ENCODE measurements around the gene SAE1.

Gene SAE1

GRCh38 chr19:47228937-47229675 lies 98.5 kb downstream of the SAE1 start:
- DNase-seq (ENCODE audit: low spot score in 2 of 2) = peak in 1 of 2 experiments; percentile 47
- Histone ChIP-seq H3K36me3 (replicated peaks) (peaks cover 5% of the 10 kb centered on the region), H3K4me1 (peaks cover 30% of the 10 kb centered on the region), H3K27me3 (ENCODE audit: low read depth) (no peaks in the 10 kb centered on the region), H3K9me3 (no peaks in the 10 kb centered on the region; the same call in 1 of the 2 replicates), H3K4me3 (peak overlapping the region; percentile 83)
- in situ Hi-C loops (cut with MboI; ENCODE audit: low sequenced_read_pairs) = no loop called here

DNA sequence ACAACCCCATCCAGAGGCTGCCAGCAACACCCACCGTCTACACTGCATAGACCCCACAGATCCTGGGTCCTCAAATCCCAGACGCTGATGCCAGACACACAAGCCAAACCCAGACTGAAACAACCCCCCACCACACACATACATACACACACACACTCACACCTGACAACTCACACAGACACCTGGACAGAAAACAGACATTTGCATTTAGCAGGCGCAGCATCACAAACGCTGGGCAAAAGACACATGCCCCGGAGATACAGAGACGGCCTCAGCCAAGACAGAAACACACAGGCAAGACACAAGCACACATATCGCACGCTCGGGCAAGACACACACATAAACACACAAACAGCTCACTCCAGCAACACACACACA lies 99.0 kb downstream of the SAE1 start:
- in situ Hi-C loops (cut with MboI; ENCODE audit: low sequenced_read_pairs) = no loop called here
- peaks cover 30% of the 10 kb centered on the region for H3K4me1 ChIP-seq
- DNase-seq (ENCODE audit: low spot score in 2 of 2) = peak in 1 of 2 experiments; percentile 42

GRCh38 chr19:47230054-47230920 lies 99.7 kb downstream of the SAE1 start:
- Histone ChIP-seq H3K4me3 (peak overlapping the region; percentile 83), H3K27me3 (ENCODE audit: low read depth) (no peaks in the 10 kb centered on the region), H3K4me1 (peaks cover 30% of the 10 kb centered on the region), H3K9me3 (no peaks in the 10 kb centered on the region), H3K36me3 (replicated peaks) (peaks cover 5% of the 10 kb centered on the region)
- in situ Hi-C loops (cut with MboI; ENCODE audit: low sequenced_read_pairs) = no loop called here
- peak in 1 of 2 experiments; percentile 79 for DNase-seq (ENCODE audit: low spot score in 2 of 2)

More for the DNA sequence above, 99.0 kb downstream of the SAE1 start:
- H3K9me3 ChIP-seq = no peaks in the 10 kb centered on the region; the same call in 1 of the 2 replicates
- H3K27me3 ChIP-seq (ENCODE audit: low read depth) = no peaks in the 10 kb centered on the region
- H3K4me3 ChIP-seq = peak overlapping the region; percentile 83
- peaks cover 5% of the 10 kb centered on the region for H3K36me3 ChIP-seq (replicated peaks)

DNA sequence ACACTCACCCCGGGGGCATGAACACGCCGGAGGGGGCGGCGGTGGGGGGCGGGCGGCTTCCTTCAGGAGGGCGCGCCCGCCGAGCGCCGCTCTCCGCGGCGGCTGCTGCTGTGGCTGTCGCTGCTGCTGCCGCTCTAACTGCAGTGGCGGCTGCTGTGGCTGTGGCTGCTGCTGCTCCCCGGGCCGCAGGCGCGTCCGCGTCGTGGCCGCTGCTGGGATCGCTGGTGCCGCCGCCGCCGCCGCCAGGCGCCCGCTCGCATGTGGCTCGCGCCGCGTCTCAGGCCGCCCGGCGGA lies 100.2 kb downstream of the SAE1 start, which contains the start of gene BBC3:
Gene BBC3 (minus strand): TSS at position 279 of the 294 bp plus-strand sequence. CDS start 2,768 bp downstream, outside the sequence.
- H3K9me3 ChIP-seq = no peaks in the 10 kb centered on the region
- peaks cover 26% of the 10 kb centered on the region for H3K4me1 ChIP-seq
- no peaks in the 10 kb centered on the region for H3K27me3 ChIP-seq (ENCODE audit: low read depth)
- peak within 1 kb of the TSS; percentile 83 for H3K4me3 ChIP-seq
- H3K36me3 ChIP-seq (replicated peaks) = no peaks in the 10 kb centered on the region
- in situ Hi-C loops (cut with MboI; ENCODE audit: low sequenced_read_pairs) = no loop called here
- DNase-seq (ENCODE audit: low spot score in 2 of 2) = no peak

DNA sequence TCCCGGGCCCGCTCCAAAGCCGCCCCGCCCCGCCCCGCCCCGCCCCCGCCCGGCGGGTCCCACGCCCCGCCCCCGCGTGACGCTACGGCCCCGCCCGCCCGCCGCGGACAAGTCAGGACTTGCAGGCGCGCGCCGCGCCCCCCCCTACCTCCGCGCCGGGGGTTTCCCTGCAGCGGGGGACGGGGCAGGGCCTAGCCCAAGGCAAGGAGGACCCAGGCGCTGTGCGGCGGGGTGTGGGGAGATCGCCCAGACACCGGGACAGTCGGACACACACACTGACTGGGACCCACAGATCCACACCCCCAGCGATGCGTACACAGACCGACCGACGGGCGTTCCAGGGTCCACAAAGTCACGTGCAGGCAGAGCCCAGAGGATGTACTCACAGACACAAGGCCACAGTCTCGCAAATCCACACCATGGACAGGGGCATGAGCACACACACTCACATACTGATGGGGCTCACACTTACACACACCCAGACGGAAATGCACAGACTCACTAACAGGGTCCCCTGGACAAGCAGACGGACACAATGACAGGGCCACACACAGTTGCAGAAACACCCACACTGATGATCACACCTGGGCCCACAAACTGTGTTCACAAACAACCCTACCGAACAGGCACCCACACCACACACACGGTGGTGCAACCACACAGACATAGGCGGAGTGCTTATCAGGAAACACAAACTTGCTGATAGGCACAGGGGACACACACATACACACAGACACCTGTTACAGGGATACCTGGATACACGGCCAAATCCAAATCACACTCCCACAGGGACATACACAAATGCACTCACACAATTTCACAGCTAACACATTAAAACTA lies 100.8 kb downstream of the SAE1 start:
- H3K36me3 ChIP-seq (replicated peaks) = no peaks in the 10 kb centered on the region
- no peaks in the 10 kb centered on the region for H3K9me3 ChIP-seq
- no peaks in the 10 kb centered on the region for H3K27me3 ChIP-seq (ENCODE audit: low read depth)
- DNase-seq (ENCODE audit: low spot score in 2 of 2) = peak; percentile 67 to 94
- peak overlapping the region; percentile 23 for H3K4me3 ChIP-seq
- H3K4me1 ChIP-seq = peaks cover 23% of the 10 kb centered on the region
- in situ Hi-C loops (cut with MboI; ENCODE audit: low sequenced_read_pairs) = no loop called here

GRCh38 chr19:47232422-47233211 lies 102.0 kb downstream of the SAE1 start:
- in situ Hi-C loops (cut with MboI; ENCODE audit: low sequenced_read_pairs) = no loop called here
- Histone ChIP-seq H3K4me1 (peaks cover 11% of the 10 kb centered on the region), H3K4me3 (no peak overlapping the region), H3K27me3 (ENCODE audit: low read depth) (no peaks in the 10 kb centered on the region), H3K36me3 (replicated peaks) (no peaks in the 10 kb centered on the region), H3K9me3 (no peaks in the 10 kb centered on the region)
- no peak for DNase-seq (ENCODE audit: low spot score in 2 of 2)

DNA sequence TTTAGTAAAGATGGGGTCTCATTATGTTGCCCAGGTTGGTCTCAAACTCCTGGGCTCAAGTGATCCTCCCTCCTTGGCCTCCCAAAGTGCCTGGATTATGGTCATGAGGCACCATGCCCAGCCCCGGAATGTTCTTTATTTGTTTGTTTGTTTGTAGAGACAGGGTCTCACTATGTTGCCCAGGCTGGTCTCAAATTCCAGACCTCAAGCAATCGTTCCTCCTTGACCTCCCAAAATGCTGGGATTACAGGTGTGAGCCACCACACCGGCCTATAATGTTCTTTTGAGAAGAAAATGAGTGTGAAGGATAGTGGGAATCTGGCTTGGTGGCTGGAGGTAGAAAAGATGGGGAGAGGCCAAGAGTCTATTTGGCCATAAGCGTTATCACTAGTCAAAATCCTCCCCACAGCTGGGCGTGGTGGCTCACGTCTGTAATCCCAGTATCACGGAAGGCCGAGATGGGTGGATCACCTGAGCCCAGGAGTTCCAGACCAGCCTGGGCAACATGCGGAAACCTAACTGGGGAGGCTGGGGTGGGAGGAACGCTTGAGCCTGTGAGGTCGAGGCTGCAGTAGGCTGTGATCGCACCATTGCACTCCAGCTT lies 105.5 kb downstream of the SAE1 start:
- Histone ChIP-seq H3K36me3 (replicated peaks) (no peaks in the 10 kb centered on the region), H3K9me3 (no peaks in the 10 kb centered on the region), H3K4me1 (peaks cover 6% of the 10 kb centered on the region), H3K4me3 (no peak overlapping the region), H3K27me3 (ENCODE audit: low read depth) (no peaks in the 10 kb centered on the region)
- in situ Hi-C loops (cut with MboI; ENCODE audit: low sequenced_read_pairs) = no loop called here
- DNase-seq (ENCODE audit: low spot score in 2 of 2) = no peak

DNA sequence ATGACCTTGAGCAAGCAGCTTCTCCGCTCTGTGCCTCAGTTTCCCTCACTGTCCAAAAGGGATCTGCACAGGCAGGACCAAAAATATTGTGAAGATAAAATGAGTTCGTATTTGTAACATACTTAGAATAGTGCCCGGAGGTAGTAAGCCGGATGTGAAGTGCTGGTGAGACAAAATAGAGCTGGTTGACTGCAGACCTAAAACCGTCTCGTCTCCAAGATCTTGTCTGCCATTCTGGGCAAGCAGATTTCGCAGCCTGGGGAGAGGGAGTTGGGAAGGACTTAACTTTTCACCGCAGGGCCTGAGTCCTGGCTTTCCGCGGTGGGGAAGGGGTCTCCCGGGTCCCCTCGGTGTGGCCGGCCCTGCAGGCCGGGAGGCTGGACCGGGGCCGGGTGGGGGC lies 108.5 kb downstream of the SAE1 start:
- DNase-seq (ENCODE audit: low spot score in 2 of 2) = no peak
- no peaks in the 10 kb centered on the region for H3K27me3 ChIP-seq (ENCODE audit: low read depth)
- H3K36me3 ChIP-seq (replicated peaks) = no peaks in the 10 kb centered on the region; the same call in 1 of the 2 replicates
- H3K4me1 ChIP-seq = peaks cover 11% of the 10 kb centered on the region
- no peak overlapping the region for H3K4me3 ChIP-seq
- no peaks in the 10 kb centered on the region for H3K9me3 ChIP-seq
- in situ Hi-C loops (cut with MboI; ENCODE audit: low sequenced_read_pairs) = no loop called here

- Histone ChIP-seq H3K27me3 (ENCODE audit: low read depth) (no peaks in the 10 kb centered on the region), H3K9me3 (no peaks in the 10 kb centered on the region), H3K4me3 (no peak overlapping the region), H3K4me1 (peaks cover 15% of the 10 kb centered on the region), H3K36me3 (replicated peaks) (no peaks in the 10 kb centered on the region; the same call in 1 of the 2 replicates)
- DNase-seq (ENCODE audit: low spot score in 2 of 2) = no peak
- in situ Hi-C loops (cut with MboI; ENCODE audit: low sequenced_read_pairs) = no loop called here
These were observed 109.1 kb downstream of the SAE1 start for GRCh38 chr19:47239610-47240296.

GRCh38 chr19:47240556-47240955 lies 109.9 kb downstream of the SAE1 start:
- peaks cover 15% of the 10 kb centered on the region for H3K4me1 ChIP-seq
- in situ Hi-C loops (cut with MboI; ENCODE audit: low sequenced_read_pairs) = no loop called here
- no peaks in the 10 kb centered on the region for H3K27me3 ChIP-seq (ENCODE audit: low read depth)
- H3K36me3 ChIP-seq (replicated peaks) = no peaks in the 10 kb centered on the region; the same call in 1 of the 2 replicates
- no peaks in the 10 kb centered on the region for H3K9me3 ChIP-seq
- no peak overlapping the region for H3K4me3 ChIP-seq
- no peak for DNase-seq (ENCODE audit: low spot score in 2 of 2)

DNA sequence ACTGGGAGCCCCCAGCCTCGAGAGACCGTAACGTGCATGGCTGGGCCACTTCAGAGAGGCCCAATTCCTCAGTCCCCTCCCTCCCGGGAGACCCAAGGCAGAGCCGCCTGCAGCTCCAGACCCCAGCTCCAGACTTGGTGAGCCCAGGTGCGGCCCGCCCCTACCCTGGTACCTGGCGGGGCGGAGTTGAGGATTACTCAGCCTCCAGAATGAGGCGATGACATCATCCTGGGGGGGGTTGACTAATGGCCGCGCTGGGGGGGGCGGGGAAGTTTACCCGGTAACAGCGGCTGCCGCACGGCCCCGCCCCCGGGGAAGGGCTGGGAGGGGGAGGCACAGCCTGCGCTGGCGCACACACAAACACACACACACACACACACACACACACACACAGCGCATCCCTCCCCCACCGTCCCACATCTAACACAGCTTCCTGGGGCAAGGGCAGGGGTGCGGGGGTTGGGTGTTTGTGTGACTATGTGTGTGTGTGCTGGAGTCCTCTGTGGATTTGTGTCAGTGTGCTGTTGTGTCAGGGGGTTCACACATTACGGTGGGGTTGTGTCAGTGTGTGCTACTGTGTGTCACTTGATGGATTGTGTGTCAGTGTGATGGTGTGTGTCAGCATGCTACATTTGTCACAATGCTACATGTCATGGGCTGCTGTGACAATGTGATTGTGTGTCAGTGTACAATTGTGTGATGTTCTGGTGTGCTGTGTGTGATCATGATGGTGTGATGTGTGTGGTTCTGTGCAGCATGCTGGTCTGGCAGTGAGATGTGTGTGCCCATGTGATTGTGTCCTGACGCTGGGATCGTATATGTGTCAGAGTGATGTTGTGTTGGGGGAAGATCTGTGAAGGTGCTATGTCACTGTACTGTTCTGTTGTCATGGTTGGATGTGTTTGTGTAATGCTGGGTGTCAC lies 110.6 kb downstream of the SAE1 start:
- Histone ChIP-seq H3K4me3 (no peak overlapping the region), H3K36me3 (replicated peaks) (no peaks in the 10 kb centered on the region; the same call in 1 of the 2 replicates), H3K4me1 (peaks cover 15% of the 10 kb centered on the region), H3K27me3 (ENCODE audit: low read depth) (no peaks in the 10 kb centered on the region), H3K9me3 (no peaks in the 10 kb centered on the region)
- peak in 1 of 2 experiments; percentile 65 for DNase-seq (ENCODE audit: low spot score in 2 of 2)
- in situ Hi-C loops (cut with MboI; ENCODE audit: low sequenced_read_pairs) = no loop called here

Data from HAP-1 (cell line).